HAP-1 (cell line): ENCODE data around the gene CCNA1.
A peak's percentile ranks its signal among the peaks of the same experiment; 100 is the strongest.

ENCODE experiments used
- DNase-seq, 2 experiments: peaks; one replicate each; pipeline ENCODE4 v3.0.0-alpha.2; 2016 to 2020; ENCODE audit warnings: low spot score in 2 of 2
- H3K27me3 ChIP-seq: fragments of 250-450 bp; sonication (Bioruptor Pico); 2 replicates; pipeline ENCODE4 v1.5.1; 2020; ENCODE audit warnings: low read depth, mild to moderate bottlenecking, moderate library complexity
- H3K36me3 ChIP-seq: fragments of 250-450 bp; sonication (Bioruptor Pico); replicated peaks from 2 replicates; pipeline ENCODE4 v1.5.1; 2020; ENCODE audit warnings: mild to moderate bottlenecking
- H3K4me1 ChIP-seq: fragments of 250-450 bp; sonication (Bioruptor Pico); 2 replicates; pipeline ENCODE4 v1.5.1; 2020; ENCODE audit warnings: mild to moderate bottlenecking
- H3K4me3 ChIP-seq: fragments of 250-450 bp; sonication (Bioruptor Pico); 2 replicates; pipeline ENCODE4 v1.5.1; 2020; ENCODE audit warnings: mild to moderate bottlenecking, moderate library complexity
- H3K9me3 ChIP-seq: fragments of 250-450 bp; sonication (Bioruptor Pico); 2 replicates; pipeline ENCODE4 v1.5.1; 2020; ENCODE audit warnings: mild to moderate bottlenecking, moderate library complexity
- in situ Hi-C: fragments of 300-500 bp; cut with MboI; formaldehyde crosslinking; loops from 3 replicates; pipeline ENCODE4 v1.14.3; 2020; ENCODE audit warnings: low sequenced_read_pairs, inconsistent platforms, mixed read lengths

The CCNA1 gene

GRCh38 chr13:36432106-36432544 lies at the start of gene CCNA1:
CCNA1 (plus strand) TSS chr13:36432495; CDS start chr13:36433057, 562 bp downstream.
- H3K4me3 ChIP-seq, result peak within 1 kb of the TSS; percentile 61
- H3K27me3 ChIP-seq, result no peaks in the 10 kb centered on the region
- peaks cover 4% of the 10 kb centered on the region for H3K4me1 ChIP-seq
- DNase-seq, result peak; percentile 90 to 95
- no peaks in the 10 kb centered on the region; the same call in 1 of the 2 replicates for H3K36me3 ChIP-seq
- H3K9me3 ChIP-seq, result no peaks in the 10 kb centered on the region
- in situ Hi-C loops, result no loop called here

DNA sequence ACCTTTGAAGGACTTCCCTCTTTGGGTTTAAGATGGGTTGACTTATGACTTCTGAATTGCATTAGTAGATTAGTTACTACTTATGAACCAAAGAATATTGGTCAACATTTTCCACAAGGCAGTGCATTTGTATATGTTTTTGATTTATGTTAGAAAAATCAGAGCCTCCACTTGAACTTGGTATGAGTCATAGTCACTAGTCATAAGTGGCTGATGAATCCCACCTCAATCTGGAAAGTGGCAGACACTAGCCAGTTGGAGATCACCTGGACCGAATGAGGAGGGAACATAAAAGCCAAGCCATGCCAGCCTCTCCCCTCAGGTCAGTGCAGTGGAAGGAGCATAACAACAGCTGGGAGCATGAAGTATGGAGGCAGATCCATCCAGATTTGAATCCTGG lies 46.8 kb upstream of the CCNA1 start:
- no peaks in the 10 kb centered on the region for H3K9me3 ChIP-seq
- no peak for DNase-seq
- in situ Hi-C loops, result no loop called here
- H3K4me1 ChIP-seq, result no peaks in the 10 kb centered on the region
- H3K27me3 ChIP-seq, result 0 out of 2 replicates have a peak, but pooled peaks cover 2% of the 10 kb centered on the region
- H3K36me3 ChIP-seq, result no peaks in the 10 kb centered on the region
- H3K4me3 ChIP-seq, result no peak overlapping the region

- no peaks in the 10 kb centered on the region for H3K36me3 ChIP-seq
- in situ Hi-C loops, result no loop called here
- no peaks in the 10 kb centered on the region for H3K9me3 ChIP-seq
- H3K4me1 ChIP-seq, result no peaks in the 10 kb centered on the region
- H3K4me3 ChIP-seq, result no peak overlapping the region
- H3K27me3 ChIP-seq, result no peaks in the 10 kb centered on the region
- DNase-seq, result peak in 1 of 2 experiments; percentile 35
Observed at GRCh38 chr13:36395280-36395679, 37.0 kb upstream of the CCNA1 start.

DNA sequence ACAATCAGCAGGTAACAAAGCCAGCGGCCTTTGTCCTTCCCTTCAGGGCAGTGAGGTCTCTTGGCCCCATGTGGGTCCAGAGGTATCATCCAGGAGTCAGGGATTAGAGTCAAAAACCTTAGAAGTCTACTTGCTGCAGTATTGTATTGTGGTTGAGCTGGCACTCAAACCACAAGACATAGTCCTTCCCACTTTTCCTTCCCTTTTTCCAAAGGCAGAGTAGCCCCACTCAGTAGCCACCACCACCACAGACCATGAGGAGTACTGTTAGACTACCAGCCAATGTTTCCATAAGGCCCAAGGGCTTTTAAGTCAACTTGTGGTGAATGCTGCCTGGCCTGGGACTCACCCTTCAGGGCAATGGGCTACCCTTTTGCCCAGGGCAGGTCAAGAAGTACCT lies 27.1 kb upstream of the CCNA1 start:
- DNase-seq, result no peak
- no peak overlapping the region for H3K4me3 ChIP-seq
- 0 out of 2 replicates have a peak, but pooled peaks cover 12% of the 10 kb centered on the region for H3K27me3 ChIP-seq
- H3K9me3 ChIP-seq, result no peaks in the 10 kb centered on the region; the same call in 1 of the 2 replicates
- no peaks in the 10 kb centered on the region for H3K36me3 ChIP-seq
- in situ Hi-C loops, result no loop called here
- H3K4me1 ChIP-seq, result no peaks in the 10 kb centered on the region

DNA sequence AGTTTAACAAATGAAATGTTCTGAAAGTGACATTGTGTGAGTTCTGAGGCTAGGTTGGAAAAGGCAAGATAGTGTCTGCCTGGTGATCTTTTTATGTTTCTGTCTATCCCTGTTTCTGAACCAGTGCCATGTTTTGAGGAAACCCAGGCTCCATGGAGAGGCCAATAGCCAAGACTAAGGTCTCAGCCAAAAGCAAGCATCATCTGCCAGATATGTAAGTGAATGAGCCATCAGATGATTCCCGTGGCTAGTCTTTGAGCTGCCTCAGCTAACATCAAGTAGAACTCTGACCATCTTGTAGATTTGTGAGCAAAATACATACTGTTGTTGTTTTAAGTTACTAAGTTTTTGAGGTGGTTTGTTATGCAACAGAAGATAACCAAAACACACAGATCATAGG lies 19.6 kb upstream of the CCNA1 start:
- Histone ChIP-seq H3K9me3 (0 out of 2 replicates have a peak, but pooled peaks cover 6% of the 10 kb centered on the region), H3K4me3 (no peak overlapping the region), H3K36me3 (no peaks in the 10 kb centered on the region), H3K4me1 (no peaks in the 10 kb centered on the region), H3K27me3 (0 out of 2 replicates have a peak, but pooled peaks cover 7% of the 10 kb centered on the region)
- DNase-seq, result no peak
- in situ Hi-C loops, result loop anchor here (10.0 kb wide), 1 partner anchor 322 kb away; no protein-coding TSS in a partner anchor

DNA sequence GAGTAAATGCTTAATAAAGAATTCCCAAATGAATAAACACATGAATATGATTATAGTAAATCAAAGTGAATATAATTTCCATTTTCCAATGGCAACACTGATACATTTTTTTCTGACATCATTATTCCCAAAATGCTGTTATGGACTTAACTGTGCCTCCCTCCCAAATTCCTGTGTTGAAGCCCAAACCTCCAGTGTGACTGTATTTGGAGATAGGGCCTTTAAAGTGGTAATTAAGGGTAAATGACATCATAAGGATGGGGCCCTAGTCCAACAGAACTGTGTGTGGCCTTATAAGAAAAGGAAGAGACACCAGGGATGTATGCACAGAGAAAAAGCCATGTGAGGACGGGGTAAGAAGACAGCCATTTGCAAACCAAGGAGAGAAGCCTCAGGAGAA lies 19.1 kb upstream of the CCNA1 start:
- Histone ChIP-seq H3K4me1 (no peaks in the 10 kb centered on the region), H3K36me3 (no peaks in the 10 kb centered on the region), H3K4me3 (no peak overlapping the region), H3K27me3 (0 out of 2 replicates have a peak, but pooled peaks cover 7% of the 10 kb centered on the region), H3K9me3 (0 out of 2 replicates have a peak, but pooled peaks cover 6% of the 10 kb centered on the region)
- DNase-seq, result no peak
- in situ Hi-C loops, result loop anchor here (10.0 kb wide), 1 partner anchor 322 kb away; no protein-coding TSS in a partner anchor

DNA sequence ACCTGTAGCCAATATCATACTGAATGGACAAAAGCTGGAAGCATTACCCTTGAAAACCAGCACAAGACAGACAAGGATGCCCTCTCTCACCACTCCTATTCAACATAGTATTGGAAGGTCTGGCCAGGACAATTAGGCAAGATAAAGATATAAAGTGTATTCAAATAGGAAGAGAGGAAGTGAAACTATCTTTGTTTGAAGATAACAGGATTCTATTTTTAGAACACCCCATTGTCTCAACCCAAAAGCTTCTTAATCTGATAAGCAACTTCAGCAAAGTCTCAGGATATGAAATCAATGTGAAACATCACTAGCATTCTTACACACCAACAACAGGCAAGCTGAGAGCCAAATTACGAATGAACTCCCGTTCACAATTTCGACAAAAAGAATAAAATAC lies 17.8 kb upstream of the CCNA1 start:
- H3K4me3 ChIP-seq, result no peak overlapping the region
- no peaks in the 10 kb centered on the region for H3K4me1 ChIP-seq
- H3K9me3 ChIP-seq, result 0 out of 2 replicates have a peak, but pooled peaks cover 6% of the 10 kb centered on the region
- H3K36me3 ChIP-seq, result no peaks in the 10 kb centered on the region
- no peak for DNase-seq
- in situ Hi-C loops, result loop anchor here (10.0 kb wide), 1 partner anchor 320 kb away; no protein-coding TSS in a partner anchor
- H3K27me3 ChIP-seq, result peaks cover 5% of the 10 kb centered on the region; the same call in 1 of the 2 replicates

DNA sequence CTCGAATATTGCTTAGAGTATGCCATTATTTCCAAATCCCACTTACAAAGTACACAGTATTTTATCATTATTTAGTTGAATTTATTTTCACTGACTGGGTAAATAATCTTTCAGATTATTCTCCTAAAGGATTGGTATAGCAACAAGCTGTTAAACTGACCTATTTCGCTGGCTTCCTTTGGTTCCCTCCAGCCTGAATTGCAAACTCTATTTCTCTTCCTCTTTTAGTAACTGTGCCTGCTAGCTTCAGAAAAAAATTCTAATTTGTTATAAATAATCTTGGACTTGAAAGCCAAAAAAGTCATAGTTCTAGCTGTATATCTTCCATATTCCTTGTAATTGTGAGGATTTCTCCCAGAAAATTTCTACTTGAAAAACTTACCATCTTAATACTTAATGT lies 15.0 kb upstream of the CCNA1 start:
- H3K9me3 ChIP-seq, result 0 out of 2 replicates have a peak, but pooled peaks cover 6% of the 10 kb centered on the region
- no peak for DNase-seq
- H3K36me3 ChIP-seq, result no peaks in the 10 kb centered on the region
- no peaks in the 10 kb centered on the region for H3K4me1 ChIP-seq
- in situ Hi-C loops, result loop anchor here (10.0 kb wide), 1 partner anchor 317 kb away; no protein-coding TSS in a partner anchor
- H3K27me3 ChIP-seq, result peaks cover 5% of the 10 kb centered on the region; the same call in 1 of the 2 replicates
- no peak overlapping the region for H3K4me3 ChIP-seq

DNA sequence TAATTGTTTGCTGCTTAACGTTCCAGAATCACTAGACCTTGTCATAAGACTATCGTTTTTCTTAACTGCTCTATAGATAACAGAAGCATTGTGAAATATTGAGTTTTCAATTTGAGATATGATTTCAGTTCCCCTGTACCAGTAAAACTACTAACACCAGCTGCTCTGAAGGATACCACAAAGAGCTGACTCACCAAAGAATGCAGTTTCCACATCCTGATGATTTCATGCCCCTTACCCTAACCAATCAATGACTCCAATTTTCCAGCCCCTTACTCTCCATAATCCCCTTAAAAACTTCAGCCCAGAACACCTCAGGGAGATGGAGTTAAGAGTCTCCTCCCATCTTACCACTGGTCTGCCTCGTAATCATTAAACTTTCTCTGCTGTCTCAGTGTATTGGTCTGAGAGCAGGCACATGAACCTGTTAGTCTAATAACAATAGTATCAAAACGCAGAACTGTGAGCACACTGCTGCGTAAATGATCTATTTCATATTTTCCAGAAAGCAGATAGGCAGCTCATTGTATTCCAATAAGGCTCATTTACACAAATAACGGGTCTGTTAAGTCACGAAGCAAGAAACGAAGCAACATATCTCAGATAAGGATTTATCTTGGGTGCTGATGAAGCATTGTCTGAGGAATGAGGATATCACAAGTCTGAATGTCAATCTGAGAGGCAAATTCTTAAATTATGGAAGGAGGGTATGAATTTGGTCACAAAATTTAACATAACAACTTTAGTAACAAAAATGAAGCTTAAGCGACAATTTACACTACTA lies 14.1 kb upstream of the CCNA1 start:
- H3K4me3 ChIP-seq, result no peak overlapping the region
- DNase-seq, result no peak
- in situ Hi-C loops, result loop anchor here (10.0 kb wide), 1 partner anchor 317 kb away; no protein-coding TSS in a partner anchor
- H3K9me3 ChIP-seq, result 0 out of 2 replicates have a peak, but pooled peaks cover 6% of the 10 kb centered on the region
- H3K27me3 ChIP-seq, result peaks cover 5% of the 10 kb centered on the region; the same call in 1 of the 2 replicates
- H3K4me1 ChIP-seq, result no peaks in the 10 kb centered on the region
- H3K36me3 ChIP-seq, result no peaks in the 10 kb centered on the region

GRCh38 chr13:36420437-36420891 lies 11.8 kb upstream of the CCNA1 start:
- Histone ChIP-seq H3K9me3 (no peaks in the 10 kb centered on the region), H3K36me3 (no peaks in the 10 kb centered on the region), H3K27me3 (peaks cover 5% of the 10 kb centered on the region; the same call in 1 of the 2 replicates), H3K4me1 (no peaks in the 10 kb centered on the region), H3K4me3 (no peak overlapping the region)
- peak; percentile 68 to 88 for DNase-seq
- in situ Hi-C loops, result no loop called here

GRCh38 chr13:36421447-36421846 lies 10.8 kb upstream of the CCNA1 start:
- H3K4me3 ChIP-seq, result no peak overlapping the region
- in situ Hi-C loops, result no loop called here
- no peaks in the 10 kb centered on the region for H3K36me3 ChIP-seq
- no peaks in the 10 kb centered on the region for H3K9me3 ChIP-seq
- DNase-seq, result no peak
- H3K27me3 ChIP-seq, result peaks cover 5% of the 10 kb centered on the region; the same call in 1 of the 2 replicates
- H3K4me1 ChIP-seq, result no peaks in the 10 kb centered on the region

DNA sequence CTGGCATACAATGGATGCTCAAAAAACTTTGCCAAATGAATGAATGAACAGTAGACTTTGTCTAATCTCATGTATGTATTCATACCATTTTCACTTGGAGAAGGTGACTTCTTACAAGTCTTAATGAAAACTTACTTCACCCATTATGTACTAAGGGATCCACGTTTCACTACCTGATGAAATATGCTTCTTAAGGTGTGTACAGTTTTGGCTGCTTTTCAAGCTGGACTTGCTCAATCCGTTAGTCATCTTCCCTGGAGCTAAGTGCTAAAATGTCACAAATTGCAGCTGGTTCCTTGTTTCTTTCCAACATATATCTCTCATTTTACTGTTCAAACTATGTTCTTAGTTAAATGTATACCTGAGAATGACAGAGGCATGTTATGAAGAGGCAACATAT lies 4.2 kb upstream of the CCNA1 start:
- Histone ChIP-seq H3K4me3 (no peak overlapping the region), H3K36me3 (no peaks in the 10 kb centered on the region), H3K9me3 (no peaks in the 10 kb centered on the region), H3K4me1 (peaks cover 4% of the 10 kb centered on the region), H3K27me3 (no peaks in the 10 kb centered on the region)
- in situ Hi-C loops, result no loop called here
- DNase-seq, result no peak

GRCh38 chr13:36430247-36431203 lies 1.8 kb upstream of the CCNA1 start:
- Histone ChIP-seq H3K27me3 (no peaks in the 10 kb centered on the region), H3K36me3 (no peaks in the 10 kb centered on the region; the same call in 1 of the 2 replicates), H3K4me1 (peaks cover 4% of the 10 kb centered on the region), H3K4me3 (no peak overlapping the region), H3K9me3 (no peaks in the 10 kb centered on the region)
- in situ Hi-C loops, result no loop called here
- no peak for DNase-seq
